Measurements from ENCODE around the gene MSL3B.

MSL3B gene

DNA sequence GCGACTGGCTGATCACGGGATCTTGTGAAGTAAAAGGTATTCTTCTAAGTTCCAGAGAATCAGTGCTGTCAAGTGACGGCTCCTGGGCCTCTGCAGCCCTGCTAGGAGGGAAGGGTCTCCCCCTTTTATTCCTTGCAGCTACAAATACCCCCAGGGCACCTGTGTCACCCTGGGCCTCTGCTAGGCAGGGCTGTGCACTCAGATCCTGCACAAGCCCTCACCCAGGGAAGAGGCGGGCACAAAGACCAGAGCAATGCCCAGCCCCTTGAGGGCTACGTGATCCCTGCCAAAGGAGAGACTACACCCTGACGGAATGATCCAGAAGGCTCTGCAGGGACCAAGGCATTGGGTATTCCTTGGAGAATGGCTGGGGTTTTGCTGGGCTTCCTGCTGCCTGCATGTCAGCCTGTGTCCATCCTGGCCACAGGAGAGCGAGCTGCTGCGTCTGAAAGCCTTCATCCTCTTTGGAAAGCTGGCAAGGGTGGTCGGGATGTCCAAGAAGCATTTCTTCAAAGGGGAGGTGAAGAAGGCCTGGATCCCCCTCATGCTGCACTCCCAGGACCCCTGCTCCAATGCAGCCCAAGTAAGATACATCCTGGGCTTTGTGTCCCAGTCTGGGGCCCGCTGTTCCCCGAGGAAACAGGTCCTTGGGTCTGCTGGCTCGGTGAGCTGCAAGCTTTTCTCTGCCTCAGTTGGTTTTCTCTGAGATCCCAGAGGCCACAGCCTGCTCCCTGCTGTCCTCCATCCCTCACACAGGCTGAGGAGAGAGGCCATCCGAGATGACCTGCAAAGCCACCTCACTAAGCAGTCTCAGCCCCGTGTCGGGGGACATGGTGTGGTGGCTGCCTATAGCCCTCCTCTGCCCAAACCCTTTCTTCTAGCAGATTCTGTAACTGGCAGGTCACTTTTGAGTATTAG lies 38.7 kb downstream of the MSL3B start:
- Histone ChIP-seq H3K27me3 (ENCODE audit: control insufficient read depth in 1 of 2, insufficient read depth in 2 of 2, low read length in 2 of 2) (no peaks in the 10 kb centered on the region), H3K9me3 (ENCODE audit: control insufficient read depth in 1 of 2, low read length in 2 of 2) (no peaks in the 10 kb centered on the region), H3K36me3 (ENCODE audit: control insufficient read depth in 1 of 2, insufficient read depth in 2 of 2, low read length in 2 of 2) (no peaks in the 10 kb centered on the region), H3K4me3 (ENCODE audit: low read depth in 1 of 2, low read length in 2 of 2) (no peak overlapping the region), H3K4me1 (ENCODE audit: control insufficient read depth in 1 of 2, insufficient read depth in 2 of 2, low read length in 2 of 2) (peaks cover 0 to 7% of the 10 kb centered on the region in 2 donors), H3K27ac (ENCODE audit: low read depth, low read length) (no peak overlapping the region), H3K9ac (ENCODE audit: low read depth in 1 of 2, low read length in 2 of 2) (no peak overlapping the region)

DNA sequence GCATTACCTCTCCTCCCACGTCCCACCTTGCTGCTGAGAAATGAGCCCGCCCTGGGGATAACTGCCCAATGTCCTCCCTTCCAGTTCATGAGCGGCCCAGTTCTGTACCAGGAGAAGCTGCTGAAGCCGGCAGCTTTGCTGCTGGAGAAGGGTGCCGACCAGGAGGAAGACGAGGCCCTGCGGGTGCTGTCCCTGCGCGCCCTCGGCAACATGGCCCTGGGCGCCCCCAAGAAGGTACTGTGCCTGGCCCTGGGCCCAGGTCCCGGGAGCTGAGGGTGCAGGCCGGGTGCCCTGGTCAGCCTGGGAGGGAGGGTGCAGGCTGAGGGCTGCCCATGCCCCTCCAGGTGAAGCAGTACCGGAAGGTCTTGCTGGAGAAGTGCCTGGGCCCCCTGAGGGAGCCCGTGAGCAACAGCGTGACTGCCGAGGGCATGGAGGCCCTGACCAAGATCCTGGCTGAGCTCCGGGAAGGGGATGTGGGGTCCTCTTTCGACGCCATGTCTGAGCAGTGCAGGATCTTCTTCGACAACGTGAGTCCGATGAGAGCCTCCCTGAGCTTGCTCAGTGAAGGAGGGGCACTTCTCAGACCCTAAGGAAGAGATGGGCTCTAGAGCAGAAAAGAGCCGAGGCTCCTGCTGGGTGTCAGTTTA lies 39.5 kb downstream of the MSL3B start:
- Histone ChIP-seq H3K9ac (ENCODE audit: low read depth in 1 of 2, low read length in 2 of 2) (no peak overlapping the region), H3K27ac (ENCODE audit: low read depth, low read length) (no peak overlapping the region), H3K27me3 (ENCODE audit: control insufficient read depth in 1 of 2, insufficient read depth in 2 of 2, low read length in 2 of 2) (no peaks in the 10 kb centered on the region), H3K4me3 (ENCODE audit: low read depth in 1 of 2, low read length in 2 of 2) (no peak overlapping the region), H3K4me1 (ENCODE audit: control insufficient read depth in 1 of 2, insufficient read depth in 2 of 2, low read length in 2 of 2) (peaks cover under 1 to 7% of the 10 kb centered on the region in 2 donors), H3K36me3 (ENCODE audit: control insufficient read depth in 1 of 2, insufficient read depth in 2 of 2, low read length in 2 of 2) (no peaks in the 10 kb centered on the region), H3K9me3 (ENCODE audit: control insufficient read depth in 1 of 2, low read length in 2 of 2) (no peaks in the 10 kb centered on the region)

DNA sequence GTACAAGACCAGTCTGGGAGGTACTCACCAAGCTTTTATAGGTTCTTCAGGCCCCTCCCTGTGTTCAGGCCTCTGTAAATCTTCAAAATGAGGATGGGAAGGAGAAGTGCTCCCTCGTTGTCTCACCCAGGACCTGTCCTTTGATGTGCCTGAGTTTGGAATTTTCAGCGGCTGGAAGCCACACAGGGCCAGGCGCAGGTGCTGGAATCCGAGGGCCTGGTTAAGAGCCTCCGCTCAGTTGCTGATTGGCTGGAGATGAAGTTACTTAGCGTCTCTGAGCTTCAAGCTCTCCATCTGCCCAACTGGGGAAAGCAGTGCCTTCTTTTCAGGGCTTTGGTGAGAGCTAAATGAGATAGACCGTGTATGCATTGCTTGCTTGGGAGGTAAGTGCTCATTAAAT lies 43.8 kb downstream of the MSL3B start:
- Histone ChIP-seq H3K9ac (ENCODE audit: low read depth in 1 of 2, low read length in 2 of 2) (no peak overlapping the region), H3K4me1 (ENCODE audit: control insufficient read depth in 1 of 2, insufficient read depth in 2 of 2, low read length in 2 of 2) (peaks cover 9 to 24% of the 10 kb centered on the region in 2 donors), H3K4me3 (ENCODE audit: low read depth in 1 of 2, low read length in 2 of 2) (no peak overlapping the region), H3K27me3 (ENCODE audit: control insufficient read depth in 1 of 2, insufficient read depth in 2 of 2, low read length in 2 of 2) (no peaks in the 10 kb centered on the region), H3K9me3 (ENCODE audit: control insufficient read depth in 1 of 2, low read length in 2 of 2) (no peaks in the 10 kb centered on the region), H3K36me3 (ENCODE audit: control insufficient read depth in 1 of 2, insufficient read depth in 2 of 2, low read length in 2 of 2) (no peaks in the 10 kb centered on the region), H3K27ac (ENCODE audit: low read depth, low read length) (no peak overlapping the region)

DNA sequence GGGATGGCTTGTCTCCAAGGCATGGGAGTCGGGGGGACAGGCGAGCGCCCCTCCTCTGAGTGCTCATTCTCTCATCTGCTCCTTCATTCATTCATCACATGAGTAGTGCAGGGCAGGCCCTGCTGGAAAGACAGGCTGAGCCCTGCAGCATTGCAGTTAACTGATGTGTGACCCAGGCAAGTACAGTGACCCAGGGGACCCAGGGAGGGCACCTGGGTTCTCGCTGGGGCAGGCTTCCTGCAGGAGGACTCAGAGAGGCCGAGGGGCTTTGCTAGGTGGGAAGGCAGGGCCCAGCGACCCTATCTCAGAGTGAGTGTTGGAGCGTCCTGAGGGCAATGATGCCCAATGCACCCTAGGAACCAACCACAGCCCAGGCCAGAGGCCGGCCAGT lies 44.5 kb downstream of the MSL3B start:
- H3K9me3 ChIP-seq (ENCODE audit: control insufficient read depth in 1 of 2, low read length in 2 of 2), result no peaks in the 10 kb centered on the region
- no peaks in the 10 kb centered on the region for H3K36me3 ChIP-seq (ENCODE audit: control insufficient read depth in 1 of 2, insufficient read depth in 2 of 2, low read length in 2 of 2)
- H3K4me1 ChIP-seq (ENCODE audit: control insufficient read depth in 1 of 2, insufficient read depth in 2 of 2, low read length in 2 of 2), result peaks cover 9 to 24% of the 10 kb centered on the region in 2 donors
- H3K27me3 ChIP-seq (ENCODE audit: control insufficient read depth in 1 of 2, insufficient read depth in 2 of 2, low read length in 2 of 2), result peaks cover 0 to 3% of the 10 kb centered on the region in 2 donors
- no peak overlapping the region for H3K4me3 ChIP-seq (ENCODE audit: low read depth in 1 of 2, low read length in 2 of 2)
- no peak overlapping the region for H3K27ac ChIP-seq (ENCODE audit: low read depth, low read length)
- H3K9ac ChIP-seq (ENCODE audit: low read depth in 1 of 2, low read length in 2 of 2), result no peak overlapping the region

DNA sequence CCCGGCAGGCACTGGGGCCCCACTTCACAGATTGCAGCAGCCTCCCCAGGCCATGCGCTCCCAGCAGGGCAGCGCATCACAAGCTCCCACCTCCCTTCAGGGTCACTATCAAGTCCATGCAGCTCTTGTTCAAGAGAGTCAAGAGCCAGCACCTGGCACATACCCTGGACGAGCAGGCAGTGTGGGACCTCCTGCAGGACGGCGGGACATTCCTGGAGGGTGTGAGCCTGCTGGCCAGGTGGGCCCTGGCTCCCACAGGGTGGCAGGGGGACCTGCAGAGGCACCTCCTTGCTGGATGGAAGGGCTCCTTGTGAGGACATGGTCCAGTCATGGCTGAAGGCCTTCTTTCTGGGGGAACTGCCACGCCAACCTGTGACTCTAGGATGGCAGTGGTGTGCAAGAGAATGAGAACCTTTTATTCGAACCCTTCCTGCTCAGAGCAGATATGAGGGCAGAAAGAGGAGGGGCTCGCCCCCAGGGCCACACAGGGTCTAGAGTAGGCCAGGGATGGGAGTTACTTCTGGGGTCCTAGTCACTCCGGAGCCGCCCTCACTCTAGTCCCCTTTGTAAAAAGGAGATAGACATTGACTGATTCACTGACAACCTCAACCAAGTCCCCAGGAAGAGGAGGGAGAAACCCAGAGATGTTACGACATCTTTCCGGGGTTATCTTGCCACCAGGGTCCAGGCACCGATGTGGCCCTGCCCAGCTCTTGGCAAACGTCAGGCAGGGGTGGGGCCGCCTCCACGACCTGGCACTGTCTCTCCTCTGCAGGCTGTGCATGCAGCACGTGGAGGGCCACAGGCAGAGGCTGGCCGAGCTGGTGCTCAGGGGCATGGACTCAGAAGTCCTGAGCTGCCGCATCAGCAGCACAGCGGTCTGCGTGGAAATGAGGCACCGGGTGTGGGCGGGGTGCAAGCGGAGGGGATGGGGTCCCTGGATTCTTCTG lies 45.1 kb downstream of the MSL3B start:
- H3K9me3 ChIP-seq (ENCODE audit: control insufficient read depth in 1 of 2, low read length in 2 of 2), result no peaks in the 10 kb centered on the region
- no peak overlapping the region for H3K4me3 ChIP-seq (ENCODE audit: low read depth in 1 of 2, low read length in 2 of 2)
- no peak overlapping the region for H3K9ac ChIP-seq (ENCODE audit: low read depth in 1 of 2, low read length in 2 of 2)
- H3K27me3 ChIP-seq (ENCODE audit: control insufficient read depth in 1 of 2, insufficient read depth in 2 of 2, low read length in 2 of 2), result peaks cover 0 to 3% of the 10 kb centered on the region in 2 donors
- H3K36me3 ChIP-seq (ENCODE audit: control insufficient read depth in 1 of 2, insufficient read depth in 2 of 2, low read length in 2 of 2), result no peaks in the 10 kb centered on the region
- H3K4me1 ChIP-seq (ENCODE audit: control insufficient read depth in 1 of 2, insufficient read depth in 2 of 2, low read length in 2 of 2), result peaks cover 9 to 26% of the 10 kb centered on the region in 2 donors
- H3K27ac ChIP-seq (ENCODE audit: low read depth, low read length), result no peak overlapping the region

DNA sequence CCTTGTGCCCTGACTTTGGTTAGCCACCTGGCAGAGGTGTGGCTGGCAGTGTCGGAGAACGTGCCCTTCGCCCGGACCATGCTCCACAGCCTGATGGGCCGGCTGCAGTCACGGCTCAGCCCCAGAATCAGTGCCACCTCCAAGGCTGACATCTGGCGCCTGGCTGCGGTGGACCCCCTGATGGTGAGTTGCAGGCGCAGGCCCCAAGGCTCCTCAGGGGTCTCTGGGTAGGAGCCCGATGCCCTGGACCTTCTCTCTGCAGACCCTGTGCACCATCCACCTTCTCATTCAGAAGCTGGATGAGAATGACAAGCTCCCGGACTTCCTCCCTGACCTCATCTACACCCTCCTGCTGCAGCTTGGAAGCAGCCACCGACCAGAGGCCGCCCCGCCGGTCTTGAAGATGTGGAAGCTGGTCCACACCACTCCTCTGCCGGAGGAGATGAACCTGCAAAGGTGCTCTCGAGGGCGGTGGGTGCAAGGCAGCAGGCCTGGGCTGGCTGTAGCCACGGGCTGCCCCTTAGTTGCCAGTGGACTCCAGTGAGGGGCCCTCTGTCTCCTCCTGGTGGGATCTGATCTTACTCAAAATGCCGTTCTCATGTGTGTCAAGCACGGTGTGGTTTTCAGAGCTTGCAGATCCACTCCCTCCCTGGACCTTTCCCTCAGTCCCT lies 46.0 kb downstream of the MSL3B start:
- Histone ChIP-seq H3K9ac (ENCODE audit: low read depth in 1 of 2, low read length in 2 of 2) (no peak overlapping the region), H3K27me3 (ENCODE audit: control insufficient read depth in 1 of 2, insufficient read depth in 2 of 2, low read length in 2 of 2) (peaks cover 0 to 3% of the 10 kb centered on the region in 2 donors), H3K4me3 (ENCODE audit: low read depth in 1 of 2, low read length in 2 of 2) (no peak overlapping the region)

DNA sequence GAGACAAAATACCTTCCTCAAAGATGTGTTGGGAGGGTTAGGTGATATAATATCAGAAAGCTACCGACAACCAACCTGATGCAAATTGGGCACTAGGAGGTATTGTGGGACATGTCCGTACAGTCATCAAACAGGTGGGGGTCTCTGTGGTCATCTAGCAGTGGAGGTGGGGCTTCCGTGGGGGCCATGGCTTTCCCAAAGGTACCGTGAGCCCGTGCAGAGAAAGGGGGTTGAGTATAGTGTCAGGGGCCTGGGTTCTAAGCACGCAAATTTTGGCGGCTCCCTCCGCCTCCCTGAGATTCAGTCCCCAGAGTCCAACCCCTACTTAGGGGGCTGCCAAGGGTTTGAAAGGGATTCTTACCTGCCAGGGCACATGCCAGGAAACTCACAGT lies 46.5 kb downstream of the MSL3B start:
- no peak overlapping the region for H3K9ac ChIP-seq (ENCODE audit: low read depth in 1 of 2, low read length in 2 of 2)
- no peaks in the 10 kb centered on the region for H3K9me3 ChIP-seq (ENCODE audit: control insufficient read depth in 1 of 2, low read length in 2 of 2)
- no peak overlapping the region for H3K27ac ChIP-seq (ENCODE audit: low read depth, low read length)
- no peak overlapping the region for H3K4me3 ChIP-seq (ENCODE audit: low read depth in 1 of 2, low read length in 2 of 2)
- no peaks in the 10 kb centered on the region for H3K36me3 ChIP-seq (ENCODE audit: control insufficient read depth in 1 of 2, insufficient read depth in 2 of 2, low read length in 2 of 2)
- H3K4me1 ChIP-seq (ENCODE audit: control insufficient read depth in 1 of 2, insufficient read depth in 2 of 2, low read length in 2 of 2), result peaks cover 9 to 29% of the 10 kb centered on the region in 2 donors
- H3K27me3 ChIP-seq (ENCODE audit: control insufficient read depth in 1 of 2, insufficient read depth in 2 of 2, low read length in 2 of 2), result peaks cover 0 to 3% of the 10 kb centered on the region in 2 donors

More for the DNA sequence above, 46.0 kb downstream of the MSL3B start:
- Histone ChIP-seq H3K36me3 (ENCODE audit: control insufficient read depth in 1 of 2, insufficient read depth in 2 of 2, low read length in 2 of 2) (no peaks in the 10 kb centered on the region), H3K27ac (ENCODE audit: low read depth, low read length) (no peak overlapping the region), H3K4me1 (ENCODE audit: control insufficient read depth in 1 of 2, insufficient read depth in 2 of 2, low read length in 2 of 2) (peaks cover 9 to 29% of the 10 kb centered on the region in 2 donors), H3K9me3 (ENCODE audit: control insufficient read depth in 1 of 2, low read length in 2 of 2) (no peaks in the 10 kb centered on the region)

DNA sequence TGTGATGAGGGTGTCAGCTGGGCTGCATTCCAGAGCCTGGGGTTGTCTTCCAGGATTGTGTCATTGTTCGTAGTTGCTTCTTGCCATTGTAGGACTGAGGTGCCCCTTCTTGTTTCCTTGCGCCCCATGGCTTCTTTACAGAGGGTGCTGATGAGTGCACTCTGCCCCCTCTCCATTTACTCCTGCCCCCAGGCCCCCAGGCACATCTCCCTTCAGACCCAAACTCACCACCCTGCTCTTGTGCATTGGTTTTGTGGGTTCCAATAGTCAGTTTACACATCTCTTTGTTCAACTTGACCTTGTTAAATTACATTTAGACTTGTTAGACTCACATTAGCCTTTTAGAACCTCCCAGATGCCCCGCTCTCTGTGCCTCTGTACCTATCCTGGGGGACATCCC lies 47.0 kb downstream of the MSL3B start:
- Histone ChIP-seq H3K36me3 (ENCODE audit: control insufficient read depth in 1 of 2, insufficient read depth in 2 of 2, low read length in 2 of 2) (no peaks in the 10 kb centered on the region), H3K9me3 (ENCODE audit: control insufficient read depth in 1 of 2, low read length in 2 of 2) (no peaks in the 10 kb centered on the region), H3K27ac (ENCODE audit: low read depth, low read length) (no peak overlapping the region), H3K4me3 (ENCODE audit: low read depth in 1 of 2, low read length in 2 of 2) (no peak overlapping the region), H3K4me1 (ENCODE audit: control insufficient read depth in 1 of 2, insufficient read depth in 2 of 2, low read length in 2 of 2) (peaks cover 9 to 29% of the 10 kb centered on the region in 2 donors), H3K27me3 (ENCODE audit: control insufficient read depth in 1 of 2, insufficient read depth in 2 of 2, low read length in 2 of 2) (peaks cover 0 to 3% of the 10 kb centered on the region in 2 donors), H3K9ac (ENCODE audit: low read depth in 1 of 2, low read length in 2 of 2) (no peak overlapping the region)

DNA sequence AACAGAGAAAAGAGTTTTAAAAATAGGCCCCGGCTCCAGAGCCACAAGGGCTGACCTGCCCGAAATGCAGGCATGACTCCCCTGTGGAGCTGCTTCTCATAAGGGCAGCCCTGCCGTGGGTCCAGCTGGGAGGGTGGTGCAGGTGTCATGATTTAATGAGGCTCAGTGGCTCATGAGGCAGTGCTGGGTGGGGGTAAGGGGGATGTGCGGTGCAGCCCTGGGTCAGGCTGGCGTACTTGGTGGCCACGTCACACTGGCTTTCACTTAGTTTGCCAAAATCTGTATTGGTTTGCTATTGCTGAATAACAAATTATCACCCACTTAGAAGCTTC lies 47.4 kb downstream of the MSL3B start:
- H3K4me3 ChIP-seq (ENCODE audit: low read depth in 1 of 2, low read length in 2 of 2), result no peak overlapping the region
- peaks cover 9 to 29% of the 10 kb centered on the region in 2 donors for H3K4me1 ChIP-seq (ENCODE audit: control insufficient read depth in 1 of 2, insufficient read depth in 2 of 2, low read length in 2 of 2)
- peaks cover 0 to 3% of the 10 kb centered on the region in 2 donors for H3K27me3 ChIP-seq (ENCODE audit: control insufficient read depth in 1 of 2, insufficient read depth in 2 of 2, low read length in 2 of 2)

More for the DNA sequence above, 47.4 kb downstream of the MSL3B start:
- no peak overlapping the region for H3K9ac ChIP-seq (ENCODE audit: low read depth in 1 of 2, low read length in 2 of 2)
- no peaks in the 10 kb centered on the region for H3K36me3 ChIP-seq (ENCODE audit: control insufficient read depth in 1 of 2, insufficient read depth in 2 of 2, low read length in 2 of 2)
- no peak overlapping the region for H3K27ac ChIP-seq (ENCODE audit: low read depth, low read length)
- H3K9me3 ChIP-seq (ENCODE audit: control insufficient read depth in 1 of 2, low read length in 2 of 2), result no peaks in the 10 kb centered on the region
